Pancreas (tissue), 10 donors: Measurements from ENCODE around the gene GSG1L. TPM values are rescaled to one million over a fixed set of nuclear protein-coding genes. Genes with fewer than 3 reads are reported as not detected.

ENCODE experiments used
- ATAC-seq, 4 donors: fragments of 200-7000 bp; cut with Tn5 transposase; one replicate each; pipeline versions ENCODE4 v1.8.0 to v1.9.1; 2020; ENCODE audit warnings: mild to moderate bottlenecking in 4 of 4, moderate library complexity in 4 of 4
- DNase-seq, 6 donors: peaks; one replicate each; pipeline ENCODE4 v3.0.0-alpha.2; 2020
- FAIRE-seq: peaks from 2 replicates; lab custom pipeline; 2012; peaks lifted over from hg19 to GRCh38; lab: Jason Lieb, UNC
- H3K27ac ChIP-seq, 4 donors: fragments of 200-600 bp; sonication (generic); 1 replicate in 3 of 4; 2 replicates in 1 of 4; pipeline versions ENCODE4 v1.5.0 to v1.8.0; 2020
- H3K27me3 ChIP-seq, 4 donors: fragments of 200-600 bp; one replicate each; pipeline ENCODE4 v1.8.0; 2021
- H3K36me3 ChIP-seq, 3 donors: fragments of 200-600 bp; sonication (generic) in 1 of 3; one replicate each; pipeline versions ENCODE4 v1.5.0 to v1.8.0; 2020 to 2021
- H3K4me1 ChIP-seq, 3 donors: fragments of 200-600 bp; one replicate each; pipeline ENCODE4 v1.8.0; 2021
- H3K4me3 ChIP-seq, 4 donors: fragments of 200-600 bp; sonication (generic) in 2 of 4; one replicate each; pipeline versions ENCODE4 v1.5.0 to v1.8.0; 2020 to 2021
- H3K9me3 ChIP-seq, 4 donors: fragments of 200-600 bp; one replicate each; pipeline ENCODE4 v1.8.0; 2021
- WGBS, 2 donors: extraction: QIAGEN DNeasy Blood & Tissue Kit; methylation state at CpG; one replicate each; pipeline ENCODE4 v1.1.7; 2013; 5-methylcytosine and 5-hydroxymethylcytosine counted together
- intact Hi-C, 3 donors: fragments of 100-400 bp; cut with DNase I; formaldehyde crosslinking; loops; one replicate each; pipeline versions ENCODE4 v1.11.1 to v1.14.2; 2022
- polyA plus RNA-seq, 2 donors: library from polyadenylated mRNA; stranded (reverse); fragments of 200-250 nt; gene quantifications; one replicate each; pipeline ENCODE4 v1.2.3, GENCODE V29; 2013
- total RNA-seq, 6 donors: library from RNA; stranded (reverse); fragmentation: NEBNext Ultra II Directional in 4 of 6; extraction: Animal tissue kit (Norgen Biotek cat#: 25700) in 4 of 6; gene quantifications; one replicate each; pipeline versions ENCODE4 v1.2.1 to v1.2.4, GENCODE V29; 2021 to 2023
- TF ChIP-seq, protein P1 (sequence below), 4 donors: fragments of 200-600 bp; sonication (generic) in 3 of 4; IDR thresholded peaks; one replicate each; pipeline versions ENCODE4 v1.5.0 to v1.8.0; 2021; ENCODE audit warnings: antibody characterized with exemption in 4 of 4
- donor health status: healthy with polysubstance abuse.
- donor health status: DM: no; HTN: no; CAD: no; lungs with moderate emphysema.
- donor health status: DM: no; HTN: no; CAD: no.
- donor health status: control.
- donor health status: control.
- donor health status: Bipolar disorder and iron deficiency.
- donor health status: DM: yes; HTN: yes; CAD: no.
- donor health status: DM: no; HTN: no; CAD: no.
- donor health status: DM: no; HTN: no; CAD: no.
- donor health status: DM: yes; HTN: yes; CAD: no.

GSG1L gene
- total and polyA plus RNA-seq, 8 donors = 0.02 to 0.12 TPM; not detected in 6

- ATAC-seq (no peak), DNase-seq (no peak), FAIRE-seq (no peak)
- intact Hi-C loops = no loop called here
- Histone ChIP-seq H3K27me3 (no peaks in the 10 kb centered on the region), H3K27ac (no peak overlapping the region), H3K4me3 (no peak overlapping the region), H3K4me1 (no peaks in the 10 kb centered on the region), H3K9me3 (no peaks in the 10 kb centered on the region), H3K36me3 (no peaks in the 10 kb centered on the region)
- WGBS, 2 donors = 51 to 56% methylated on average over 10 of the region's 10 CpGs
- TF ChIP-seq, protein P1, sequence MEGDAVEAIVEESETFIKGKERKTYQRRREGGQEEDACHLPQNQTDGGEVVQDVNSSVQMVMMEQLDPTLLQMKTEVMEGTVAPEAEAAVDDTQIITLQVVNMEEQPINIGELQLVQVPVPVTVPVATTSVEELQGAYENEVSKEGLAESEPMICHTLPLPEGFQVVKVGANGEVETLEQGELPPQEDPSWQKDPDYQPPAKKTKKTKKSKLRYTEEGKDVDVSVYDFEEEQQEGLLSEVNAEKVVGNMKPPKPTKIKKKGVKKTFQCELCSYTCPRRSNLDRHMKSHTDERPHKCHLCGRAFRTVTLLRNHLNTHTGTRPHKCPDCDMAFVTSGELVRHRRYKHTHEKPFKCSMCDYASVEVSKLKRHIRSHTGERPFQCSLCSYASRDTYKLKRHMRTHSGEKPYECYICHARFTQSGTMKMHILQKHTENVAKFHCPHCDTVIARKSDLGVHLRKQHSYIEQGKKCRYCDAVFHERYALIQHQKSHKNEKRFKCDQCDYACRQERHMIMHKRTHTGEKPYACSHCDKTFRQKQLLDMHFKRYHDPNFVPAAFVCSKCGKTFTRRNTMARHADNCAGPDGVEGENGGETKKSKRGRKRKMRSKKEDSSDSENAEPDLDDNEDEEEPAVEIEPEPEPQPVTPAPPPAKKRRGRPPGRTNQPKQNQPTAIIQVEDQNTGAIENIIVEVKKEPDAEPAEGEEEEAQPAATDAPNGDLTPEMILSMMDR (IDR thresholded peaks at IDR 0.05) = no peak
Observed at GRCh38 chr16:28035866-28036393, 27.6 kb downstream of the GSG1L start.

DNA sequence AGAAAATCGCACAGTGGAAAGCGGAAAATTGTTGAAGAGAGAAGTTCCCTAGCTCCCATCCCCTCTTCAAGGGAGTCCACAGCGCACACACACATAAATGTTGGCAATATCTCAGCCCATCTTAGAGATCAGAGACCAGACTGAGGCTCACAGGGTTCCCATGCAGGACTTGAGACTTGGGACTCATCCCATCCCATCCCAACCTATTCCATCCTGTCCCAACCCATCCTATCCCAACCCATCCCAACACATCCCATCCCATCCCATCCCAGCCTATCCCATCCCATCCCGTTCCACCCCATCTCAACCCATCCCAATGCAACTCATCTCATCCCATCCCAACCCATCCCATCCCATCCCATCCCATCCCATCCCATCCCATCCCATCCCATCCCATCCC lies 29.6 kb downstream of the GSG1L start:
- Histone ChIP-seq H3K9me3 (no peaks in the 10 kb centered on the region), H3K36me3 (no peaks in the 10 kb centered on the region), H3K4me1 (no peaks in the 10 kb centered on the region), H3K27me3 (no peaks in the 10 kb centered on the region), H3K27ac (no peak overlapping the region), H3K4me3 (no peak overlapping the region)
- intact Hi-C loops = no loop called here
- FAIRE-seq = no peak
- no peak for DNase-seq
- TF ChIP-seq, protein P1 (IDR thresholded peaks at IDR 0.05) = no peak
- no peak for ATAC-seq
- WGBS, 2 donors = 68 to 83% methylated on average over 4 of the region's 4 CpGs

GRCh38 chr16:28029387-28030002 lies 34.0 kb downstream of the GSG1L start:
- DNase-seq = no peak
- Histone ChIP-seq H3K9me3 (no peaks in the 10 kb centered on the region), H3K36me3 (no peaks in the 10 kb centered on the region), H3K27ac (no peak overlapping the region), H3K4me1 (no peaks in the 10 kb centered on the region), H3K4me3 (no peak overlapping the region), H3K27me3 (no peaks in the 10 kb centered on the region)
- TF ChIP-seq, protein P1 (IDR thresholded peaks at IDR 0.05) = no peak
- WGBS, 2 donors = 61 to 73% methylated on average over 6 of the region's 6 CpGs
- intact Hi-C loops = no loop called here
- ATAC-seq = no peak
- no peak for FAIRE-seq

DNA sequence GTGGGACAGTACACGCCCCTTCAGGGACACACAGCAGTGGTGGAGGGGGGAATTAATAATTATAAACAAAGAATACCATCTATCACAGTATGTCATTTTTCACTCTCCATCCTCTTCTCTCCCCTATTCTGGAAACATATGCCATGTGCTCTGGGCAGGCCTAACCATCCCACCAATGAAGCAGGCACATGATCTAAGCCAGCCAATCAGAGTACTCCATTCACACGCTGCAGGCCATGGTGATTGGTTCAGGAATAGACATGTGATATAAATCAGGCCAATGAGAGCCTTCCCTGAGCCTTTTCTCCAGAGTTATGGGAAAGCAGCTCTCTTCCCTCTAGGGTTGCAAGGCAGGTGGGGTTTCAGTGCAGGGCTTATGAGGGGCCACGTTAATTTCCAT lies 36.5 kb downstream of the GSG1L start:
- H3K36me3 ChIP-seq = no peaks in the 10 kb centered on the region
- no peak overlapping the region for H3K27ac ChIP-seq
- H3K9me3 ChIP-seq = no peaks in the 10 kb centered on the region
- WGBS, 2 donors = 61 to 74% methylated on average over 3 of the region's 3 CpGs
- intact Hi-C loops = no loop called here
- no peak overlapping the region for H3K4me3 ChIP-seq
- FAIRE-seq (no peak), DNase-seq (no peak), ATAC-seq (no peak)
- H3K4me1 ChIP-seq = no peaks in the 10 kb centered on the region
- peaks cover 0 to 3% (median 0%) of the 10 kb centered on the region in 4 donors for H3K27me3 ChIP-seq
- TF ChIP-seq, protein P1 (IDR thresholded peaks at IDR 0.05) = no peak

GRCh38 chr16:28025631-28026030 lies 37.9 kb downstream of the GSG1L start:
- no peak for DNase-seq

More at GRCh38 chr16:28025631-28026030, 37.9 kb downstream of the GSG1L start:
- intact Hi-C loops = no loop called here
- ATAC-seq = no peak
- Histone ChIP-seq H3K27ac (no peak overlapping the region), H3K4me3 (no peak overlapping the region), H3K36me3 (no peaks in the 10 kb centered on the region), H3K27me3 (peaks cover 0 to 3% (median 0%) of the 10 kb centered on the region in 4 donors), H3K4me1 (no peaks in the 10 kb centered on the region), H3K9me3 (no peaks in the 10 kb centered on the region)
- TF ChIP-seq, protein P1 (IDR thresholded peaks at IDR 0.05) = no peak
- WGBS, 2 donors = 64 to 69% methylated on average over 4 of the region's 4 CpGs
- no peak for FAIRE-seq
